PC-3 (cell line): Measurements from ENCODE around the gene SOX12. TPM values are rescaled to one million over a fixed set of nuclear protein-coding genes. Genes with fewer than 3 reads are reported as not detected.

Experiments
- ATAC-seq: fragments of 200-7000 bp; cut with Tn5 transposase; 2 replicates; pipeline ENCODE4 v1.9.1; 2020; ENCODE audit warnings: mild to moderate bottlenecking, moderate library complexity
- BruUV-seq: library from RNA; stranded (reverse); fragments of 400-500 nt; replicated peaks from 2 replicates; lab custom pipeline; 2021; lab: Mats Ljungman, UMichigan
- CTCF ChIA-PET: fragments of 300-600 bp; sonication (Branson Sonifier 250); formaldehyde crosslinking; loops from one replicate; lab custom pipeline; 2022; ENCODE audit warnings: antibody characterized with exemption; lab: Charles Lee
- POLR2A ChIA-PET: fragments of 300-600 bp; sonication (Branson Sonifier 250); formaldehyde crosslinking; loops from one replicate; lab custom pipeline; 2022; ENCODE audit warnings: antibody characterized with exemption; ENCODE audit not compliant: unreplicated experiment; lab: Charles Lee
- DNase-seq: peaks from one replicate; pipeline ENCODE4 v3.0.0-alpha.2; 2015
- H2AFZ ChIP-seq: fragments of 300-600 bp; sonication (generic); 2 replicates; pipeline ENCODE4 v1.6.0; 2016; ENCODE audit warnings: antibody characterized with exemption, low read length
- H3F3A ChIP-seq: fragments of 300-600 bp; sonication (generic); one replicate; pipeline ENCODE4 v1.6.0; 2017; ENCODE audit warnings: antibody characterized with exemption, low read length, control low read depth, mild to moderate bottlenecking; ENCODE audit not compliant: unreplicated experiment
- H3K27ac ChIP-seq: fragments of 300-600 bp; sonication (generic); 2 replicates; pipeline ENCODE4 v1.5.1; 2016; ENCODE audit warnings: mild to moderate bottlenecking, low read length
- H3K27me3 ChIP-seq: fragments of 300-600 bp; sonication (generic); 2 replicates; pipeline ENCODE4 v1.6.1; 2016; ENCODE audit warnings: low read length, mixed read lengths
- H3K36me3 ChIP-seq: fragments of 300-600 bp; sonication (generic); 2 replicates; pipeline ENCODE4 v1.6.1; 2016; ENCODE audit warnings: low read depth, mixed run types, low read length, mixed read lengths
- H3K4me1 ChIP-seq: fragments of 300-600 bp; sonication (generic); 2 replicates; pipeline ENCODE4 v1.5.1; 2016; ENCODE audit warnings: low read length; ENCODE audit not compliant: insufficient read depth
- H3K4me2 ChIP-seq: fragments of 300-600 bp; sonication (generic); 2 replicates; pipeline ENCODE4 v1.6.0; 2016; ENCODE audit warnings: low read length
- H3K4me3 ChIP-seq: fragments of 300-600 bp; sonication (generic); 2 replicates; pipeline ENCODE4 v1.5.1; 2016; ENCODE audit warnings: mild to moderate bottlenecking, low read length, mixed read lengths
- H3K79me2 ChIP-seq: fragments of 300-600 bp; sonication (generic); 2 replicates; pipeline ENCODE4 v1.6.1; 2017; ENCODE audit warnings: low read length, mixed read lengths
- H3K9ac ChIP-seq: fragments of 300-600 bp; sonication (generic); 2 replicates; pipeline ENCODE4 v1.6.0; 2016; ENCODE audit warnings: mild to moderate bottlenecking, low read length
- H3K9me2 ChIP-seq: fragments of 300-600 bp; sonication (generic); replicated peaks from 2 replicates; pipeline ENCODE4 v1.6.1; 2016; ENCODE audit warnings: mixed run types, low read length, mixed read lengths
- H3K9me3 ChIP-seq: fragments of 300-600 bp; sonication (generic); 2 replicates; pipeline ENCODE4 v1.6.1; 2016; ENCODE audit warnings: low read length, mixed read lengths
- H4K20me1 ChIP-seq: fragments of 300-600 bp; sonication (generic); 2 replicates; pipeline ENCODE4 v1.6.1; 2016; ENCODE audit warnings: low read length, mixed read lengths
- EZH2 ChIP-seq: fragments of 300-600 bp; sonication (generic); IDR thresholded peaks from one replicate; pipeline ENCODE4 v1.6.1; 2017; ENCODE audit warnings: antibody characterized with exemption, mild to moderate bottlenecking, low read length; ENCODE audit not compliant: unreplicated experiment
- EZH2phosphoT487 ChIP-seq: fragments of 300-600 bp; sonication (generic); IDR thresholded peaks from 2 replicates; pipeline ENCODE4 v1.6.1; 2018; ENCODE audit warnings: mild to moderate bottlenecking, antibody characterized with exemption, low read length, borderline replicate concordance
- intact Hi-C: fragments of 100-400 bp; cut with micrococcal nuclease; formaldehyde crosslinking; loops from 2 replicates; pipeline ENCODE4 v1.9.0; 2023
- total RNA-seq: library from RNA; depleted of rRNA; stranded (reverse); fragments of >200 nt; gene quantifications from 2 replicates; pipeline ENCODE4 v1.2.3, GENCODE V29; 2014
- TF ChIP-seq, protein P1 (sequence below): fragments of 300-600 bp; sonication (generic); conservative IDR thresholded peaks from 2 replicates; pipeline ENCODE4 v1.5.1; 2017; ENCODE audit warnings: antibody characterized with exemption, low read depth, mild to moderate bottlenecking, low read length

The SOX12 gene
- total RNA-seq, 1 experiment from 2014 or later, result 13.8 TPM

DNA sequence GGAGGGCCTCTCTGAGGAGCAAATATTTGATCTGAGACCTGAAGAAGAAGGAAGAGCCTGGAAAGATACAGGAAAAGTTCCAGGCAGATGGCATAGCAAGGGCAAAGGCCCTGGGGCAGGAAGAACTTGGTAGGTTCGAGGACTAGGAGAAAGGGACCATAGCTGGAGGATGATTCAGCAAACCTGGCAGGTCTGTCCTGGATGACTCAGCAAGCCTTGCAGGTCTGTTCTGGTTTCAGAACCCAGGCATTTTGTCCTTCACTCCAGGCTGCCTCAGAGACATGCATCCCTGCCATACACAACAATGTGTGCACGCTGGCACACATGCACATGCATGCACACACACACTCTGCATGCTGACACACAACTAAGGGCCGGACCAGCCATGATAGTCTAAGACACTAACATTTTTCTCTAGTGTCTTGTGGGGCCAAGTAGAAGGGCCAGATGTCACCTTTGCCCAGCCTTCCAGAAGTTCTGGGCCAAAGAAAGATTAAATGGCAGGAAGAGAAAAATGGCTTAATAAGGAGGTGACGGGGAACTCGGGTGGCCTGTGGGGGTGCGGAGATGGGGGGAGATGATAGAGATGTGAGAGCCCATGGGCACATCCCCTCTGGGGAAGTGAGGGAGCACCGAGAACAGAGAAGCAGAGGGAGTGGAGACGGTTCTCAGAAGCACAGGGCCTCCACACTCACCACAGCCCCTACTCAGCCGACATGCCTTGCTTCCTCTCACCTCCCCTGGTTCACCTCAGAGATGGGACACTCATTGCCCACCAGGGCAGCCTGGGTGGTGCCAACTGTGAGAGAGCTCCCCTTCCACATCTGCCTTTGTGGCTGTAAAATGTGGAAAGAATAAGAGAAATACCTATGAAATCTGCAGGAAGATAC, 39.8 kb downstream of the SOX12 start:
- intact Hi-C loops, result loop anchor here (5.0 kb wide), 1 partner anchor 37 kb away; no protein-coding TSS in a partner anchor
- Histone ChIP-seq H3K9me3 (no peaks in the 10 kb centered on the region), H3K4me2 (peak overlapping the region; percentile 78), H2AFZ (no peak overlapping the region), H3K4me1 (peaks cover 68% of the 10 kb centered on the region), H3K36me3 (no peaks in the 10 kb centered on the region), H3K27me3 (no peaks in the 10 kb centered on the region), H3K9ac (peak overlapping the region; percentile 49), H3K79me2 (peaks cover 9% of the 10 kb centered on the region; the same call in 1 of the 2 replicates), H3K4me3 (no peak overlapping the region), H3K27ac (peak overlapping the region; percentile 86), H3K9me2 (no peaks in the 10 kb centered on the region), H3F3A (peaks cover 8% of the 10 kb centered on the region), H4K20me1 (no peaks in the 10 kb centered on the region)
- TF ChIP-seq EZH2phosphoT487 (no peak), EZH2 (no peak)
- TF ChIP-seq, protein P1, sequence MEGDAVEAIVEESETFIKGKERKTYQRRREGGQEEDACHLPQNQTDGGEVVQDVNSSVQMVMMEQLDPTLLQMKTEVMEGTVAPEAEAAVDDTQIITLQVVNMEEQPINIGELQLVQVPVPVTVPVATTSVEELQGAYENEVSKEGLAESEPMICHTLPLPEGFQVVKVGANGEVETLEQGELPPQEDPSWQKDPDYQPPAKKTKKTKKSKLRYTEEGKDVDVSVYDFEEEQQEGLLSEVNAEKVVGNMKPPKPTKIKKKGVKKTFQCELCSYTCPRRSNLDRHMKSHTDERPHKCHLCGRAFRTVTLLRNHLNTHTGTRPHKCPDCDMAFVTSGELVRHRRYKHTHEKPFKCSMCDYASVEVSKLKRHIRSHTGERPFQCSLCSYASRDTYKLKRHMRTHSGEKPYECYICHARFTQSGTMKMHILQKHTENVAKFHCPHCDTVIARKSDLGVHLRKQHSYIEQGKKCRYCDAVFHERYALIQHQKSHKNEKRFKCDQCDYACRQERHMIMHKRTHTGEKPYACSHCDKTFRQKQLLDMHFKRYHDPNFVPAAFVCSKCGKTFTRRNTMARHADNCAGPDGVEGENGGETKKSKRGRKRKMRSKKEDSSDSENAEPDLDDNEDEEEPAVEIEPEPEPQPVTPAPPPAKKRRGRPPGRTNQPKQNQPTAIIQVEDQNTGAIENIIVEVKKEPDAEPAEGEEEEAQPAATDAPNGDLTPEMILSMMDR, result no peak
- ChIA-PET CTCF (interaction anchor here (0.7 kb wide), 1 partner anchor 950 kb away, joined by 8 read pairs; no protein-coding TSS in a partner anchor), POLR2A (interaction anchor here (1.0 kb wide), 1 partner anchor 16 kb away, joined by 5 read pairs; the partner anchor contains the start of gene TRIB3)
- DNase-seq (peak; percentile 97), ATAC-seq (peak; percentile 61)
- TSS peak; percentile 27 for BruUV-seq

DNA sequence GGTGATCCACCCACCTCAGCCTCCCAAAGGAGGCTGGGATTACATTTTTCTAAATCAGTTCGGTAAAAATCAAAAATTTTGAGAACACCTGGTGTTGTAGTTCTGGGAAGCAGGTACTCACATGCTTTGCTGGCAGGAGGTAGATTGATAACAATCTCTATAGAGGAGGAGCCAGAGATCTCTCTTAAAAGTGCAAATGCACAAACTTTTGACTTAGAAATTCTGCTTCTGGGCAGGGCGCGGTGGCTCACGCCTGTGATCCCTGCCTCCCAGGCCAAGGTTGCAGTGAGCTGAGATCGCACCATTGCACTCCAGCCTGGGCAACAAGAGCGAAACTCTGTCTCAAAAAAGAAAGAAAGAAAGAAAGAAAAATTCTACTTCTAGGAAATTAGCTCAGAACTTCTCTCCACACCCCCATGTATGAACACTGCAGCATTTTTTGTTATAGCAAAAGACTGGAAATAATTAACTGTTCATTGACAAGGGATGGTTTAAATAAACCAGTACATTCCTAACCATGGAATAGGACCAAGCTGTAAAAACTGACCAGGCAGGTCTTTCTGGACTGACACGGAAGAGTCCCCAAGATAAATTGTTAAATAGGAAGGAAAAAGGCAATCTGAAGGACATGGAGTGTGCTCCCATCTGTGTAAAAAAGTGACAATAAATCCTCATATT, 40.8 kb downstream of the SOX12 start:
- peaks cover 9% of the 10 kb centered on the region; the same call in 1 of the 2 replicates for H3K79me2 ChIP-seq
- CTCF ChIA-PET, result interaction anchor here (1.2 kb wide), 1 partner anchor 66 kb away, joined by 4 read pairs; no protein-coding TSS in a partner anchor
- no peaks in the 10 kb centered on the region for H3K9me2 ChIP-seq
- POLR2A ChIA-PET, result interaction anchor here (0.6 to 0.7 kb wide), 2 partner anchors 14 to 64 kb away, joined by 3 to 8 read pairs; partner anchors contain the start of gene TRIB3
- intact Hi-C loops, result no loop called here
- no TSS peak for BruUV-seq
- peak overlapping the region; percentile 44; the same call in 1 of the 2 replicates for H3K4me3 ChIP-seq
- peak; percentile 3; the same call in 1 of the 2 replicates for ATAC-seq
- H3K9me3 ChIP-seq, result no peaks in the 10 kb centered on the region
- TF ChIP-seq, protein P1, result no peak
- TF ChIP-seq EZH2phosphoT487, result no peak
- no peak for TF ChIP-seq EZH2
- peak overlapping the region; percentile 49 for H3K9ac ChIP-seq
- H3K4me2 ChIP-seq, result peak overlapping the region; percentile 78
- peaks cover 79% of the 10 kb centered on the region for H3K4me1 ChIP-seq
- H3K27ac ChIP-seq, result peak overlapping the region; percentile 86
- no peaks in the 10 kb centered on the region for H4K20me1 ChIP-seq
- no peaks in the 10 kb centered on the region for H3K27me3 ChIP-seq
- H3F3A ChIP-seq, result peaks cover 8% of the 10 kb centered on the region
- 0 out of 2 replicates have a peak overlapping the region, but pooled peaks have one; percentile 3 for H2AFZ ChIP-seq
- peak; percentile 86 for DNase-seq
- H3K36me3 ChIP-seq, result no peaks in the 10 kb centered on the region
